ENCODE data around the gene SURF2. TPM values are rescaled to one million over a fixed set of nuclear protein-coding genes. Genes with fewer than 3 reads are reported as not detected.

The SURF2 gene
- total and polyA plus RNA-seq, 2 experiments from 2014 or later = 39.9 to 104 TPM

DNA sequence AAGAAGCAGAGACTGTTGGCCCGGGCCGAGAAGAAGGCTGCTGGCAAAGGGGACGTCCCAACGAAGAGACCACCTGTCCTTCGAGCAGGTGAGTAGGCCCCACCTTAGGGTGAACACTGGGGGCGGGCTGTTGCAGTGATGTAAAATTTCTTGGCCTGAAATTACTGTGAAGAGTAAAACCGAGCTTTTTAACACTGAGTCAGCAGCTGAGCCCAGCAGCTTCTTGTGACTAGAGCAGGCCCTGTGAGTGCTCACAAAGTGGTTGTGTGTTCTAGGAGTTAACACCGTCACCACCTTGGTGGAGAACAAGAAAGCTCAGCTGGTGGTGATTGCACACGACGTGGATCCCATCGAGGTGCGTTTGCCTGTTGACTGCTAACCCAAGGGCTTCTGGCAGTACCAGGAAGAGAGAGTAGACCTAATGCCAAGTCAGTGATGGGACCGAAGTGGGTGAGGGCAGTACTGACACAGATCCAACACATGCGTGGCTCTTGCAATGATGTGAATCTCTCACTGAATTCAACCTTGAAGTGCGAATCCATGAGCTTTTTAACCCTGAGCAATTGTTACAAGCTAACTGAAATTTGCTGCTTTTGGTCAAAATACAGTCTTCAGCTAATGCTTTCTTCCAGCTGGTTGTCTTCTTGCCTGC lies 6.3 kb upstream of the SURF2 start:
- Mint-ChIP-seq H3K27ac (peak overlapping the region; percentile 85; the same call in 1 of the 2 replicates), H3K36me3 (ENCODE audit: low read depth) (peaks cover 74% of the 10 kb centered on the region), H3K4me1 (peaks cover 23% of the 10 kb centered on the region), H3K9me3 (no peaks in the 10 kb centered on the region; the same call in 1 of the 3 replicates), H3K27me3 (ENCODE audit: insufficient read depth, low read depth, poor library complexity) (peaks cover 30% of the 10 kb centered on the region), H3K4me3 (peak overlapping the region; percentile 94)
- peaks cover 47% of the 10 kb centered on the region for H3K79me2 ChIP-seq (replicated peaks; ENCODE audit: insufficient read depth)
- no peaks in the 10 kb centered on the region for H3K27me3 ChIP-seq (ENCODE audit: insufficient read depth)
- no peak overlapping the region for H2AFZ ChIP-seq
- H3K4me2 ChIP-seq = peak overlapping the region; percentile 99
- peak overlapping the region; percentile 96 for H3K27ac ChIP-seq (ENCODE audit: low read depth)
- TF ChIP-seq, protein P1, sequence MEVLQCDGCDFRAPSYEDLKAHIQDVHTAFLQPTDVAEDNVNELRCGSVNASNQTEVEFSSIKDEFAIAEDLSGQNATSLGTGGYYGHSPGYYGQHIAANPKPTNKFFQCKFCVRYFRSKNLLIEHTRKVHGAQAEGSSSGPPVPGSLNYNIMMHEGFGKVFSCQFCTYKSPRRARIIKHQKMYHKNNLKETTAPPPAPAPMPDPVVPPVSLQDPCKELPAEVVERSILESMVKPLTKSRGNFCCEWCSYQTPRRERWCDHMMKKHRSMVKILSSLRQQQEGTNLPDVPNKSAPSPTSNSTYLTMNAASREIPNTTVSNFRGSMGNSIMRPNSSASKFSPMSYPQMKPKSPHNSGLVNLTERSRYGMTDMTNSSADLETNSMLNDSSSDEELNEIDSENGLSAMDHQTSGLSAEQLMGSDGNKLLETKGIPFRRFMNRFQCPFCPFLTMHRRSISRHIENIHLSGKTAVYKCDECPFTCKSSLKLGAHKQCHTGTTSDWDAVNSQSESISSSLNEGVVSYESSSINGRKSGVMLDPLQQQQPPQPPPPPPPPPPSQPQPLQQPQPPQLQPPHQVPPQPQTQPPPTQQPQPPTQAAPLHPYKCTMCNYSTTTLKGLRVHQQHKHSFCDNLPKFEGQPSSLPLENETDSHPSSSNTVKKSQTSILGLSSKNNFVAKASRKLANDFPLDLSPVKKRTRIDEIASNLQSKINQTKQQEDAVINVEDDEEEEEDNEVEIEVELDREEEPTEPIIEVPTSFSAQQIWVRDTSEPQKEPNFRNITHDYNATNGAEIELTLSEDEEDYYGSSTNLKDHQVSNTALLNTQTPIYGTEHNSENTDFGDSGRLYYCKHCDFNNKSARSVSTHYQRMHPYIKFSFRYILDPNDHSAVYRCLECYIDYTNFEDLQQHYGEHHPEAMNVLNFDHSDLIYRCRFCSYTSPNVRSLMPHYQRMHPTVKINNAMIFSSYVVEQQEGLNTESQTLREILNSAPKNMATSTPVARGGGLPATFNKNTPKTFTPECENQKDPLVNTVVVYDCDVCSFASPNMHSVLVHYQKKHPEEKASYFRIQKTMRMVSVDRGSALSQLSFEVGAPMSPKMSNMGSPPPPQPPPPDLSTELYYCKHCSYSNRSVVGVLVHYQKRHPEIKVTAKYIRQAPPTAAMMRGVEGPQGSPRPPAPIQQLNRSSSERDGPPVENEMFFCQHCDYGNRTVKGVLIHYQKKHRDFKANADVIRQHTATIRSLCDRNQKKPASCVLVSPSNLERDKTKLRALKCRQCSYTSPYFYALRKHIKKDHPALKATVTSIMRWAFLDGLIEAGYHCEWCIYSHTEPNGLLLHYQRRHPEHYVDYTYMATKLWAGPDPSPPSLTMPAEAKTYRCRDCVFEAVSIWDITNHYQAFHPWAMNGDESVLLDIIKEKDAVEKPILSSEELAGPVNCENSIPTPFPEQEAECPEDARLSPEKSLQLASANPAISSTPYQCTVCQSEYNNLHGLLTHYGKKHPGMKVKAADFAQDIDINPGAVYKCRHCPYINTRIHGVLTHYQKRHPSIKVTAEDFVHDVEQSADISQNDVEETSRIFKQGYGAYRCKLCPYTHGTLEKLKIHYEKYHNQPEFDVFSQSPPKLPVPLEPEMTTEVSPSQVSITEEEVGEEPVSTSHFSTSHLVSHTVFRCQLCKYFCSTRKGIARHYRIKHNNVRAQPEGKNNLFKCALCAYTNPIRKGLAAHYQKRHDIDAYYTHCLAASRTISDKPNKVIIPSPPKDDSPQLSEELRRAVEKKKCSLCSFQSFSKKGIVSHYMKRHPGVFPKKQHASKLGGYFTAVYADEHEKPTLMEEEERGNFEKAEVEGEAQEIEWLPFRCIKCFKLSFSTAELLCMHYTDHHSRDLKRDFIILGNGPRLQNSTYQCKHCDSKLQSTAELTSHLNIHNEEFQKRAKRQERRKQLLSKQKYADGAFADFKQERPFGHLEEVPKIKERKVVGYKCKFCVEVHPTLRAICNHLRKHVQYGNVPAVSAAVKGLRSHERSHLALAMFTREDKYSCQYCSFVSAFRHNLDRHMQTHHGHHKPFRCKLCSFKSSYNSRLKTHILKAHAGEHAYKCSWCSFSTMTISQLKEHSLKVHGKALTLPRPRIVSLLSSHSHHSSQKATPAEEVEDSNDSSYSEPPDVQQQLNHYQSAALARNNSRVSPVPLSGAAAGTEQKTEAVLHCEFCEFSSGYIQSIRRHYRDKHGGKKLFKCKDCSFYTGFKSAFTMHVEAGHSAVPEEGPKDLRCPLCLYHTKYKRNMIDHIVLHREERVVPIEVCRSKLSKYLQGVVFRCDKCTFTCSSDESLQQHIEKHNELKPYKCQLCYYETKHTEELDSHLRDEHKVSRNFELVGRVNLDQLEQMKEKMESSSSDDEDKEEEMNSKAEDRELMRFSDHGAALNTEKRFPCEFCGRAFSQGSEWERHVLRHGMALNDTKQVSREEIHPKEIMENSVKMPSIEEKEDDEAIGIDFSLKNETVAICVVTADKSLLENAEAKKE (CRISPR knock-in tag; IDR thresholded peaks at IDR 0.05) = no peak
- TF ChIP-seq POLR2AphosphoS5 (IDR thresholded peaks at IDR 0.05; ENCODE audit: low read depth) = peak; percentile 52
- peaks cover 39% of the 10 kb centered on the region for H3K36me3 ChIP-seq (ENCODE audit: insufficient read depth)
- no peaks in the 10 kb centered on the region for H3K9me2 ChIP-seq (ENCODE audit: insufficient read depth)
- DNase-seq (ENCODE audit: low spot score) (no peak), ATAC-seq (no peak)
- peak overlapping the region; percentile 98 for H3K4me3 ChIP-seq
- peaks cover 52% of the 10 kb centered on the region for H4K20me1 ChIP-seq (replicated peaks; ENCODE audit: insufficient read depth)
- peaks cover 20% of the 10 kb centered on the region for H3K4me1 ChIP-seq (ENCODE audit: insufficient read depth)
- H3F3A ChIP-seq (replicated peaks; ENCODE audit: low read depth) = peaks cover 56% of the 10 kb centered on the region

DNA sequence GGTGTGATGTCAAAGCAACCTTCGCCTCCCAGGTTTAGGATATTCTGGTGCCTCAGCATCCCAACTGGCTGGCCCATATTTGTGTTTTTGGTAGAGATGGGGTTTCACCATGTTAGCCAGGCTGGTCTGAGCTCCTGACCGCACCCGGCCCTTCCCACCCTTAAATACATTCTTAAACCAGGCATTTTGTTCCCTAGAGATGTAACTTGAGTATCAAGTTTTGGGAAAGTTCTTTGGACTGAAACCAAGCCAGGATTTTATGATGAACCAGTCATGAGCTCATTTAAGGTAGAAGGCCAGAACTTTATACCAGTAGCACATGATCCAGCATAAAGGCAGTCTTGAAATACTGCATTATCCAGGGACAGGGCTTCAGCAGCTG lies 4.8 kb upstream of the SURF2 start:
- Mint-ChIP-seq H3K4me3 (peak overlapping the region; percentile 33; the same call in 2 of the 3 replicates), H3K36me3 (ENCODE audit: low read depth) (peaks cover 60% of the 10 kb centered on the region)
- H3K36me3 ChIP-seq (ENCODE audit: insufficient read depth) = peaks cover 39% of the 10 kb centered on the region

More for the DNA sequence above, 4.8 kb upstream of the SURF2 start:
- DNase-seq (ENCODE audit: low spot score) (no peak), ATAC-seq (no peak)
- H3K79me2 ChIP-seq (replicated peaks; ENCODE audit: insufficient read depth) = peaks cover 43% of the 10 kb centered on the region
- Mint-ChIP-seq H3K27ac (no peak overlapping the region), H3K9me3 (no peaks in the 10 kb centered on the region; the same call in 1 of the 3 replicates), H3K4me1 (peaks cover 20% of the 10 kb centered on the region), H3K27me3 (ENCODE audit: insufficient read depth, low read depth, poor library complexity) (peaks cover 34% of the 10 kb centered on the region)
- no peaks in the 10 kb centered on the region for H3K9me2 ChIP-seq (ENCODE audit: insufficient read depth)
- H3K4me3 ChIP-seq = peak overlapping the region; percentile 13; the same call in 1 of the 2 replicates
- no peak overlapping the region for H3K4me2 ChIP-seq
- H3F3A ChIP-seq (replicated peaks; ENCODE audit: low read depth) = peaks cover 57% of the 10 kb centered on the region
- TF ChIP-seq POLR2AphosphoS5 (IDR thresholded peaks at IDR 0.05; ENCODE audit: low read depth) (no peak), ZNF331 (CRISPR knock-in tag; IDR thresholded peaks at IDR 0.05; ENCODE audit: low read depth) (no peak)
- TF ChIP-seq, protein P2, sequence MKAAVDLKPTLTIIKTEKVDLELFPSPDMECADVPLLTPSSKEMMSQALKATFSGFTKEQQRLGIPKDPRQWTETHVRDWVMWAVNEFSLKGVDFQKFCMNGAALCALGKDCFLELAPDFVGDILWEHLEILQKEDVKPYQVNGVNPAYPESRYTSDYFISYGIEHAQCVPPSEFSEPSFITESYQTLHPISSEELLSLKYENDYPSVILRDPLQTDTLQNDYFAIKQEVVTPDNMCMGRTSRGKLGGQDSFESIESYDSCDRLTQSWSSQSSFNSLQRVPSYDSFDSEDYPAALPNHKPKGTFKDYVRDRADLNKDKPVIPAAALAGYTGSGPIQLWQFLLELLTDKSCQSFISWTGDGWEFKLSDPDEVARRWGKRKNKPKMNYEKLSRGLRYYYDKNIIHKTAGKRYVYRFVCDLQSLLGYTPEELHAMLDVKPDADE (IDR thresholded peaks at IDR 0.05) = no peak
- TF ChIP-seq, protein P3, sequence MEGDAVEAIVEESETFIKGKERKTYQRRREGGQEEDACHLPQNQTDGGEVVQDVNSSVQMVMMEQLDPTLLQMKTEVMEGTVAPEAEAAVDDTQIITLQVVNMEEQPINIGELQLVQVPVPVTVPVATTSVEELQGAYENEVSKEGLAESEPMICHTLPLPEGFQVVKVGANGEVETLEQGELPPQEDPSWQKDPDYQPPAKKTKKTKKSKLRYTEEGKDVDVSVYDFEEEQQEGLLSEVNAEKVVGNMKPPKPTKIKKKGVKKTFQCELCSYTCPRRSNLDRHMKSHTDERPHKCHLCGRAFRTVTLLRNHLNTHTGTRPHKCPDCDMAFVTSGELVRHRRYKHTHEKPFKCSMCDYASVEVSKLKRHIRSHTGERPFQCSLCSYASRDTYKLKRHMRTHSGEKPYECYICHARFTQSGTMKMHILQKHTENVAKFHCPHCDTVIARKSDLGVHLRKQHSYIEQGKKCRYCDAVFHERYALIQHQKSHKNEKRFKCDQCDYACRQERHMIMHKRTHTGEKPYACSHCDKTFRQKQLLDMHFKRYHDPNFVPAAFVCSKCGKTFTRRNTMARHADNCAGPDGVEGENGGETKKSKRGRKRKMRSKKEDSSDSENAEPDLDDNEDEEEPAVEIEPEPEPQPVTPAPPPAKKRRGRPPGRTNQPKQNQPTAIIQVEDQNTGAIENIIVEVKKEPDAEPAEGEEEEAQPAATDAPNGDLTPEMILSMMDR (conservative IDR thresholded peaks at IDR 0.05; ENCODE audit: low read depth in 2 of 2) = no peak
- H3K4me1 ChIP-seq (ENCODE audit: insufficient read depth) = peaks cover 20% of the 10 kb centered on the region
- H3K27ac ChIP-seq (ENCODE audit: low read depth) = peak overlapping the region; percentile 96
- H2AFZ ChIP-seq = no peak overlapping the region
- peaks cover 42% of the 10 kb centered on the region for H4K20me1 ChIP-seq (replicated peaks; ENCODE audit: insufficient read depth)
- no peaks in the 10 kb centered on the region for H3K27me3 ChIP-seq (ENCODE audit: insufficient read depth)
